SH-SY5Y (cell line): Measurements from ENCODE around the gene FBXL17.

Experiments used
- GATA2 ChIP-seq: IDR thresholded peaks from 2 replicates; pipeline ENCODE4 v1.6.1; 2011; ENCODE audit warnings: mild to moderate bottlenecking, low read depth, low read length
- GATA3 ChIP-seq: IDR thresholded peaks from 2 replicates; pipeline ENCODE4 v1.6.1; 2011; ENCODE audit warnings: low read depth, mild to moderate bottlenecking, low read length, moderate library complexity

Gene FBXL17

DNA sequence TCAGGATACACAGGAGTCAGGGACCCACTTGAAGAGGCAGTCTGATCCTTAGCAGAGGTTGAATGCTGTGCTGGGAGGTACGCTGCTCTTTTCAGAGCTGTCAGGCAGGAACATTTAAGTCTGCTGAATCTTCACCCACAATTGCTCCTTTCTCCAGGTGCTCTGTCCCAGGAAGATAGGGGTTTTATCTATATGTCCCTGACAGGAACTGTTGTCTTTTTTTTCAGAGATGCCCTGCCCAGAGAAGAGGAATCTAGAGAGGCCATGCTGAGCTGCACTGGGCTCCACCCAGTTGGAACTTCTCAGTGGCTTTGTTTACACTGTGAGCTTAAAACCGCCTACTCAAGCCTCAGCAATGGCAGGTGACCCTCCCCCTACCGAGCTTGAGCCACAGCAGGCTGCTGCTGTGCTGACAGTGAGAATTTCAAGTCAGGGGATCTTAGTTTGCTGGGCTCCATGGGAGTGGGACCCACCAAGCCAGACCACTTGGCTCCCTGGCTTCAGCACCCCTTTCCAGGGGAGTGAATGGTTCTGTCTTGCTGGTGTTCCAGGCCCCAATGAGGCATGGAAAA, 169.0 kb downstream of the FBXL17 start:
- no peak for TF ChIP-seq GATA2
- TF ChIP-seq GATA3: no peak

DNA sequence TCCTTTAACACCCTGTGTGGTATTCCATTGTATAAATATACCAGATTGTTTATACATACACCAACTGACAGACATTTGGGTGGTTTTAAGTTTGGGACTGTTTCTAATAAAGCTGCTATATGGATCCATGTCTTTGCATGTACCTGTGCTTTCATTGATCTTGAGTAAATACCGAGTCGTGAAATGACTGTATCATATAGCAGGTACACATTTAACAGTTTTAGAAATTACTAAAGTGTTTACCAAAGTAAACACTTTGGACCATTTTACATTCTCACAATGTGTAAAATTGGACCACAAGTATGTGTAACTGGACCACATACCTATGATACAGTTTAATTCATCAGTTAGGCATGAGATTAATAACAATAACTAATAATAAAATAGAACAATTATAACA, 175.2 kb downstream of the FBXL17 start:
- TF ChIP-seq GATA2 (no peak), GATA3 (no peak)

DNA sequence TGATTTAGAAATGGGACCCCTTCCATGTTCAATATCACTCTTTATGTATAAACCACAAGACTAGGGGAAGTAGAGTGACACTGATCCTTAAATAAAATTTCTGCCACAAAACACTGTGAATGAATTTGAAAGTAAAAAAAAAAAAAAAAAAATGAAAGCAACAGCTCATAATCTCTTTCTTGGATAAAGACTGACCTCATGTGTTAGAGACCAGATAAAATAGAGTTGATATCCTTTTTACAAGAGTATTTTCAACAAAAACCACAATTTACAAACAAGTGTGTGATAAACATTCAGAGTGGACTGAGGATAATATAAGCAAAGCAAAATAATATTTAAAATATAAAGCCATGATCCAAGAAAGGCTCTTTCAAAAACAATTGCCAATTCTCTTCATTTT, 180.2 kb downstream of the FBXL17 start:
- TF ChIP-seq GATA2 (no peak), GATA3 (no peak)

DNA sequence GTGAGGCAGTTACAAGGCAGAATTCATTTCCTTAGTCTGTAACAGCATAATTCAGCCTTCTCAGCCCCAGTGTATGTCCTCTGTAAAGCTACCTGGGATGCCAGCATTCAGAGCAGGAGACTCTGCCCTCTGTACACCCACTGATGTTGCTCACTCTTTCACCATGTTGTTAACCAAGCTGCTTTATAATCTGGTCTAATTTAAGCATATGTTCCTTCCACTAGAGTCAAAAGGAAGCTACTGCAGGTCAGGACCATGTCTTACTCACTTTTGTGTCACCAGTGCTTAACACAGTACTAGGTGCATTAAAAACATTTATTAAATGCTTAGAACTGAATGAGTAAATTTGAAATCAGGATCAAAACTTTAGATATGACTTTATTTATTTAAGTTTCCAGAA, 185.6 kb downstream of the FBXL17 start:
- no peak for TF ChIP-seq GATA2

DNA sequence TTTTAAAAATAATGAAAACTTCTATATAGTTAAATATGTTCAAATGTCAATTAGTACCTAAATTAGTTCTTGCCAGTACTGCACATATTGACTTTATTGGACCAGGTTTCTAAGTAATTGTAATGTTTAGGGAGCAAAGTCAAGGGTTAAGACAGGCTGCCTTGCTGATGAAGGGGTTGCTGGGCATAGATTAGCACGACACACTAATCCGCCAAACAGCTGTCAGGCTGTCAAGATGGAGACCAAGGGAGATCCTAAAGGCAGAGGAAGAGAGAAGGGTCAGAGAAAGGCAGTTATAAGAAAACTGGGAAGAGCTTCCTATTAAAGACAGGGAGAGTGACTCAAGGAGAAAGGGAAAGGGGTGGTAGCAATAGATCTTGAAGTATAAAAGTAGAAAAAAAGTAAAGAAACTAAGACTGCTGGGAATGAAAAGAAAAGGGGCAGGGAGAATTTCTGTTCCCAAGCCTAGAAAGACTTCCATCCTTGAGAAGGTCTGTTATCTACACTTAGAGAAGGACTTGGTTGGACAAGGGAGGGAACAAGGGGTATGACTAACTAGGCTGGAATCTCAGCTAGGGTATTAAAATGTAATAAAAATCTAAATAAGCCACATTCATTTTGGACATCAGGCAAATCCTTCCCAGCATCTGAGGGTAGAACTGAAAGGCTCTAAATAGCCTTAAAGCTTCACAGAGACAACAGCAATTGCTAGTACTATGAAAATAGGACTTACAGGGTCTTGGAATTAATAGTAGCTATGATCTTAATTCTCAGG, 188.7 kb downstream of the FBXL17 start:
- no peak for TF ChIP-seq GATA2
- TF ChIP-seq GATA3: no peak

DNA sequence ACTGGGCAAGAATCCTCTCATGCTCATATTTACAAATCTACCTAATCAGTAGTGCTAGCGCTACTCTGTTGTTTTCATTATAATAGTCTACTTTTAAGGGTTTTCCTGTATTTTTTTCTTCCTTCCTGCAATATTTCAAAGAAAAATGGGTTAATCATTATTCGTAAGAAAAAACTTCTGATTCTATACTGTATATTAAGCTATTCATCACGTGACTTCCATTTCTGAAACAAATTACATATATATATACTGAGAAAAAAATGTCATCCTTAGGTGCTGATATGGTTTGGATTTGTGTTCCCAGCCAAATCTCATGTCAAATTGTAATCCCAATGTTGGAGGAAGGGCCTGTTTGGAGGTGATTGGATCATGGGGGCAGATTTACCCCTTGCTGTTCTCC, 197.0 kb downstream of the FBXL17 start:
- TF ChIP-seq GATA2 (no peak), GATA3 (no peak)

DNA sequence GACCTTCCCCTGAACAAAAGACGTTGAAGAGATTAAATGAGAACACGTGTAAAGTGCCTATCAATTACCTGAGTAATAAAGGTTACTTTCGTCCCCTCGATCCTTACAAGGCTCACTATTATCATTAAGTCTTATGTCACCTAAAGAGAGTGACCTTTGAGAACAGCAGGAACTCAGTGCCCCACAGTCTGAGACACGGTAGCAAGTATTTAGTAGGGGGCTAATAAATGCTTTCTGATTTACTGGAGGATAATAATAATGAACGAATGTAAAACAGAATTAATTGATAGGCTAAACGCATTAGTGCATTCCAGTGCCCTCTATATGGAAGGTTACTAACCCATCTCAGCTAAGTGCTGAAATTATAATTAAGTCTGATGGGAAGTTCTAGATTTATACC, 199.9 kb downstream of the FBXL17 start:
- TF ChIP-seq GATA3 (no peak), GATA2 (no peak)

DNA sequence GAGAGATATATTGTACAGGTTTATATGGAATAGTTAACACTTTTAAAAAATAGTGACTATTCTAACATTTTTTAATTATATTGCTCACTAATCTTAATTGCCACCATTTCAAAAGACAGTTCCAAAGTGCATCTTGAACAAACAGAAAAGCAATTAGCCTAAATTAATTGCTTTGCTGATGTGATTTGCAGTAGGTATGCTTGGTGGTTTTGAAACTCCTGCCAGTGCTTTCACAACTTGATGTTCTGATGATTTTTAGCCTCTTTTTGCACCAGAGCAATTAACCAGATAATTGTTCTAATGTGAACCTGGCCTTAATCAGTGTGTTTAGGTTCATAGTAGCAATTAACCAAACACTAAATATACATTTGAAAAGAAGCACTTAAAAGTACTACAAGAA, 207.6 kb downstream of the FBXL17 start:
- TF ChIP-seq GATA2 (no peak), GATA3 (no peak)

DNA sequence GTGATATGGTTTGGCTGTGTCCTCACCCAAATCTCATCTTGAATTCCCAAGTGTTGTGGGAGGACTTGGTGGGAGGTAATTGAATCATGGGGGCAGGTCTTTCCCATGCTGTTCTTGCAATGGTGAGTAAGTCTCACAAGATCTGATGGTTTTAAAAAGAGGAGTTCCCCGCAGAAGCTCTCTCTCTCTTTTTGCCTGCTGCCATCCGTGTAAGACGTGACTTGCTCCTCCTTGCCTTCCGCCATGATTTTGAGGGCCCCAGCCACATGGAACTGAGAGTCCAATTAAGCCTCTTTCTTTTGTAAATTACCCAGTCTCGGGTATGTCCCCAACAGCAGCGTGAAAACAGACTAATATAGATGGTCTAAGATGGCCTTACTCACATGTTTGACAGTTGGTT, 210.1 kb downstream of the FBXL17 start:
- TF ChIP-seq GATA2 (no peak), GATA3 (no peak)

DNA sequence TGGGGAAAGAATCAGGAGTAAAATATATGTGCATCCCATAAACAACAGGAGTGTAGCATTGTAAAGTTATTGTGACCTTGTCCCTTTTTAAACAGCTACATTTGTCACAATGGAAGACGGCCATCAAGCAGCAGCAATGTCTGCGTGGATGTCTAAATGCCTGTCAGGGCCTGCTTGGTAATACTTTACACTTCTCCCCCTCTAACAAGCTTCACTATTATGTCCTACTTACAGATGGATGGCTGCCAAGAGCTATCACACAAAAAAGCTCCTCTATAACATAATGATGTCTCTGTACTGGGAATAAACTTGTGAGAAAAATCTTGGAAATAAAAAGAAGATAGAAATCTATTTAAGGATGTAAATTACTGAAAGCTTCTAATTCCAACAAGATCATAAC, 213.0 kb downstream of the FBXL17 start:
- no peak for TF ChIP-seq GATA3
- TF ChIP-seq GATA2: no peak

DNA sequence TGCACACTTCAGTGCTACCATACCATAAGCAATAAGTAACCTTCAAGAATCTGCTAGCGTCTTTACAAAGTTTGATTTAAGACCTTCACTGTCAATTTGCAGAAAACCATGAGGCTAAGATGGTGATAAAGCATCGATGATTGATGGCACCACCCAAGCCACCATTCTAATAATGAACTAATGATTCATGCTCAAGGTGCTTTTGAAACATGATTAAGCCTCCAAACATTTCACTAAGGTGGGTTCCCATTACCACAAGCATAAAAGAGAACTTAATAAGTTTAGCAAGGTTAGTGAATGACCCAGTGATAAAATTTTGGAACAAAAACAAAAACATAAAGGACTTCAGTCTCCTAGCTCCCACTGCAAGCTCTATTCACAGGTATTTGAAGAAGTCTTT, 214.7 kb downstream of the FBXL17 start:
- no peak for TF ChIP-seq GATA3

DNA sequence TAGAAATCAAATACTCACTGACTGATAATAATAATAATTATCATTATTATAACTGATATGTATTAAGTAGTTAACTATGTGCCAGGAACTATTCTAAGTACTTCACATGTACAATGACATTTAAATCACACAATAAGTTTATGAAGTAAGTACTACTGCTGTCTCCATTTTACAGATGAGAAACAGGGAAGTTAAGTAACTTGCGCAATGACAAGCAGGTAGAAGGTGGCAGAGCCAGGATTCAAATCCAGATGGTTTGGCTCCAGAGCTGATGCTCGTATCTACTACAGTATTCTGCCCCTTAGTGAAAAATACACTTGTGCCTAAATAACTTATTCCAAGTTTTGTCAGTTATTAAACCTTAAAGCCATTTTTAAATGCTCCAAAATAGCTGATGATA, 217.3 kb downstream of the FBXL17 start:
- TF ChIP-seq GATA3: no peak
- no peak for TF ChIP-seq GATA2

DNA sequence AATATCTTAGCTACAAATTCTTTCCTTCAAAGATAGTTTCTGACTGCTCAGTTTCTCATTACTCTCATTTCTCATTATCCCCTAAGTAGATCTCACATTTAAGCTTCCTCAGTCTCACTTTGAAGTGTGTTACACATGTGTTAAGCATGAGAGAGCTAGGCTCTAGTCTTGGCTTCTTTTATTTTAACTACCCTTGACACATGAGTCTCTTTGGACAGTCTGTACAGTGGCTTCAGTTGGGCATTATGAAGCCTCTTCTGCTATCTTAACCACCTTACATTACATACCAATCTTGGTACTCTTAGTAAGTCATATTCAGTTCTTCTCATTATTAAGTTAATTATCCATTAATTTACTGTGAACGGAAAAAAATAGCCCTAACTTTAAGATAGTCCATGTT, 232.5 kb downstream of the FBXL17 start:
- TF ChIP-seq GATA2 (no peak), GATA3 (no peak)

DNA sequence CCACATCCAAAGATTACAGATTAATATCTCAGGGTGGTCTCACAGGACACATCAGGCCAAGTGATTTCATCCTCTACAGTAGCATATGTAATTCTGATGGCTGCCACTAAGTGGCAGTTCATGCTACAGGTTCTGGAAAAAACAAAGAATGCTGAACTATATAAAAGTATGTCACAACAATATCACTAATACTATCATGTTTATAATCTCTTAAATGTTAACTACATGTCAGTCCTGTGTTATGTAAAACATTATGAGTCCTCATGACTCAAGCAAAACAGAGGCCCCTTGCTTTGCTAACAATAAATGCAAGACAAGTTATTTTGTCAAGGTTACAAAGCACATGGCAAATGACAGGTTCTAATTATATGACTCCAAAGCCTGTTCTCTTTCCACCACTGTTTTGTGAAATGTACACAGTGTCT, 233.2 kb downstream of the FBXL17 start:
- TF ChIP-seq GATA2 (no peak), GATA3 (no peak)

DNA sequence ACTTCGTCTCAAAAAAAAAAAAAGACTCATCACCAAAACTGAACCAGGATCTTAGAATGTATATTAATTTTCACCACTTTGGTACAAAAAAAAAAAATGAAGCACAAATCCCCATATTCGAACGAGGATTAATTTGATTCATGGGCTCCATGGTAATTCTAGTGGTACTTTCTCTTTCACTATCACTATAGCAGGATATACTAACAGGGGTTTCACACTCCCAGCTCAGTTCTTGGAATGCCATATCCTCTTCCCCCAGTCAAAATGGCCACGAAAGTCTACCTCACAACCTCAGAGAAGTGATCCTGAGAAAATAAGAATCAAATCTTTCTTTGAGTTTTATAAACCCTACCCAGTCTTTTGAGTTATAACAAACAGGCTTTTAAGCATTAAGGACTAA, 235.7 kb downstream of the FBXL17 start:
- TF ChIP-seq GATA3 (no peak), GATA2 (no peak)

DNA sequence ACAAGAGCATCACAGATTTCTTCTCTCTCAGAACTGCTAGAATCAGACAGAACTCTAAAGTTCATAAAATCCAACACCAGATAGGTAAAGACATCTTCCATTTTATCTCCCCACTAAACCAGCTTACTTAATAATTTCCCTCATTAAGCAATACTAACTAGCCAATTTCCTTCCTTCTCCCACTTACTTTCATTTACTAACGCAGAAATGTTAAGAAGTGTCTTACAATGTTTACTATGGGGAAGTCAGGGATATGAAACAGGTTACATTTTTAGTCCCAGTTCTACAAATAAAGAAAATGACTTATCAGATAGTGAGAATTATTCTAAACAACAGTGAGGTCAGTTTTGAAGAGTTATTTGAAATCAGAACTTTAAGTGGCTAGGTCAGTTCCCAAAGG, 236.5 kb downstream of the FBXL17 start:
- no peak for TF ChIP-seq GATA3
- no peak for TF ChIP-seq GATA2
